RWPE2 (cell line): ENCODE data around the gene PIP4K2B.
A peak's percentile ranks its signal among the peaks of the same experiment; 100 is the strongest.

Experiments used
- ATAC-seq: fragments of 200-7000 bp; cut with Tn5 transposase; 3 replicates; pipeline ENCODE4 v1.9.1; 2021; ENCODE audit warnings: low read depth
- DNase-seq: peaks from one replicate; pipeline ENCODE4 v3.0.0-alpha.2; 2020; ENCODE audit warnings: low spot score
- H3K27ac ChIP-seq: fragments of 450-650 bp; 2 replicates; pipeline ENCODE4 v1.5.1; 2017; ENCODE audit warnings: mild to moderate bottlenecking; ENCODE audit not compliant: poor library complexity, severe bottlenecking
- H3K27me3 ChIP-seq: fragments of 250-450 bp; sonication (Bioruptor Pico); 2 replicates; pipeline ENCODE4 v1.5.1; 2021; ENCODE audit warnings: mild to moderate bottlenecking, moderate library complexity; ENCODE audit not compliant: insufficient read depth, poor library complexity, severe bottlenecking
- H3K36me3 ChIP-seq: fragments of 250-450 bp; sonication (Bioruptor Pico); 2 replicates; pipeline ENCODE4 v1.5.1; 2020; ENCODE audit warnings: low read depth, mild to moderate bottlenecking, moderate library complexity
- H3K4me1 ChIP-seq: fragments of 250-450 bp; sonication (Bioruptor Pico); 2 replicates; pipeline ENCODE4 v1.5.1; 2021; ENCODE audit warnings: mild to moderate bottlenecking, moderate library complexity; ENCODE audit not compliant: insufficient read depth, poor library complexity, severe bottlenecking
- H3K4me3 ChIP-seq: fragments of 250-450 bp; sonication (Bioruptor Pico); 2 replicates; pipeline ENCODE4 v1.5.1; 2021; ENCODE audit warnings: mild to moderate bottlenecking, moderate library complexity; ENCODE audit not compliant: severe bottlenecking
- H3K9me3 ChIP-seq: fragments of 250-450 bp; sonication (Bioruptor Pico); 2 replicates; pipeline ENCODE4 v1.5.1; 2021; ENCODE audit warnings: mild to moderate bottlenecking, moderate library complexity; ENCODE audit not compliant: severe bottlenecking
- CTCF ChIP-seq: fragments of 450-650 bp; IDR thresholded peaks from one replicate; pipeline ENCODE4 v1.5.1; 2017; ENCODE audit warnings: mild to moderate bottlenecking, moderate library complexity; ENCODE audit not compliant: poor library complexity, severe bottlenecking

The PIP4K2B gene

GRCh38 chr17:38824899-38825761 lies 25.8 kb upstream of the PIP4K2B start, which contains the start of gene CWC25:
Gene CWC25, minus strand, starts transcription at chr17:38825321. Its CDS starts 138 bp downstream, at chr17:38825183.
- ATAC-seq (peak; percentile 76), DNase-seq (peak; percentile 86)
- peaks cover 9% of the 10 kb centered on the region for H3K4me1 ChIP-seq
- no peak for TF ChIP-seq CTCF
- H3K9me3 ChIP-seq = no peaks in the 10 kb centered on the region
- H3K27me3 ChIP-seq = no peaks in the 10 kb centered on the region
- peaks cover 16% of the 10 kb centered on the region for H3K36me3 ChIP-seq
- H3K4me3 ChIP-seq = peak within 1 kb of the TSS; percentile 43
- peak within 1 kb of the TSS; percentile 65 for H3K27ac ChIP-seq

GRCh38 chr17:38815576-38816193 lies 16.3 kb upstream of the PIP4K2B start:
- H3K27ac ChIP-seq = no peak overlapping the region
- DNase-seq (no peak), ATAC-seq (peak; percentile 48; the same call in 2 of the 3 replicates)
- H3K4me3 ChIP-seq = no peak overlapping the region
- no peaks in the 10 kb centered on the region for H3K27me3 ChIP-seq
- peak; percentile 31 for TF ChIP-seq CTCF
- no peaks in the 10 kb centered on the region for H3K4me1 ChIP-seq
- H3K9me3 ChIP-seq = no peaks in the 10 kb centered on the region
- peaks cover 58% of the 10 kb centered on the region for H3K36me3 ChIP-seq

GRCh38 chr17:38809828-38810227 lies 10.5 kb upstream of the PIP4K2B start:
- Histone ChIP-seq H3K4me1 (no peaks in the 10 kb centered on the region), H3K36me3 (peaks cover 75% of the 10 kb centered on the region), H3K27ac (no peak overlapping the region), H3K27me3 (no peaks in the 10 kb centered on the region), H3K9me3 (no peaks in the 10 kb centered on the region), H3K4me3 (no peak overlapping the region)
- no peak for TF ChIP-seq CTCF
- ATAC-seq (no peak), DNase-seq (no peak)

DNA sequence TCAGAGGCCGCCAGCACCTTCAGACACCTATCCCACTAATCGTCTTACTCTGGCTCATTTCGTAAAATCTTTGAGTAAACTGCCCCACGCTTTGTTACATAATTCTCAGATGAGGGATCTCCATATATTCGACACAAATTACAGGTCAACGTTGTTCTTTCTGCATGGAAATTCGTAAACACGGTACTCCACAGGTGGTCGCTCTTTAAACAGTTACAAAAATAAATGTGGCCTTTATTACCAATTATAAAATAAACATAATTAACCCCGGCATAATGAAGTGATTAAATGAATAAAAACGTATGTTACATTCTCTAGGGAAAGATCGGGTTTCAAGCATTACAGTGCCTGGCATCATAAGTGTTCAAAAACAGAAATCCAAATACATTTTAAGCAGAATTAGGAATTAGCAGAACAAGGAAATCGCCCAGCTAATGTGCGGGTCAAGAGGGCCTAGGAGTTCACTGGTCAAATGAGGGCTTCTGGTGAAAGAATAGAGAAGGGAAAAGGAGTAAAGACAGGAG lies 943 bp upstream of the PIP4K2B start:
- ATAC-seq = no peak
- no peaks in the 10 kb centered on the region for H3K9me3 ChIP-seq
- TF ChIP-seq CTCF = no peak
- peak overlapping the region; percentile 86 for H3K27ac ChIP-seq
- peaks cover 46% of the 10 kb centered on the region for H3K36me3 ChIP-seq
- peak overlapping the region; percentile 99 for H3K4me3 ChIP-seq
- no peaks in the 10 kb centered on the region for H3K27me3 ChIP-seq
- peaks cover 7% of the 10 kb centered on the region for H3K4me1 ChIP-seq
- DNase-seq = no peak
